ENCODE measurements around the gene HERC4. TPM values are rescaled to one million over a fixed set of nuclear protein-coding genes. Genes with fewer than 3 reads are reported as not detected.

Gene HERC4
- total RNA-seq, 1 donor from 2014 or later, result 15.0 TPM

DNA sequence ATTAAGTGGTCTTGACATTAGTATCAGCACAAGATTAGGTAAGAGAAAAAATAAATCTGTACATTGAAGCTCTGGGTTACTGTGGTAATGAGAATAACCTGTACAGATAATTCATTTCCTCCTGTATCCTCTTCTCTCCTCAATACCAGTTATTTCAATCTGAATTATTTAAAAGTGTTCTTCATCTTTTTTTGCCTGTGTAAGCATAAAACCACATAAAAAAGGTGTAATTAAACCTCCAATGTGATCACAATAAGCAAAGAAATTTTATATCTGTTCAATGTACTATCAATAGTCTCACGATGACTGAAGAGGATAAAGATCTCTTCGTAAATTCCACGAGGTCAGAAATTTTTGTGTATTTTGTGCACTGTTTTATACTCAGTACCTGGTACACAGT is 33.0 kb upstream of the HERC4 start:
- TF ChIP-seq, protein P1, sequence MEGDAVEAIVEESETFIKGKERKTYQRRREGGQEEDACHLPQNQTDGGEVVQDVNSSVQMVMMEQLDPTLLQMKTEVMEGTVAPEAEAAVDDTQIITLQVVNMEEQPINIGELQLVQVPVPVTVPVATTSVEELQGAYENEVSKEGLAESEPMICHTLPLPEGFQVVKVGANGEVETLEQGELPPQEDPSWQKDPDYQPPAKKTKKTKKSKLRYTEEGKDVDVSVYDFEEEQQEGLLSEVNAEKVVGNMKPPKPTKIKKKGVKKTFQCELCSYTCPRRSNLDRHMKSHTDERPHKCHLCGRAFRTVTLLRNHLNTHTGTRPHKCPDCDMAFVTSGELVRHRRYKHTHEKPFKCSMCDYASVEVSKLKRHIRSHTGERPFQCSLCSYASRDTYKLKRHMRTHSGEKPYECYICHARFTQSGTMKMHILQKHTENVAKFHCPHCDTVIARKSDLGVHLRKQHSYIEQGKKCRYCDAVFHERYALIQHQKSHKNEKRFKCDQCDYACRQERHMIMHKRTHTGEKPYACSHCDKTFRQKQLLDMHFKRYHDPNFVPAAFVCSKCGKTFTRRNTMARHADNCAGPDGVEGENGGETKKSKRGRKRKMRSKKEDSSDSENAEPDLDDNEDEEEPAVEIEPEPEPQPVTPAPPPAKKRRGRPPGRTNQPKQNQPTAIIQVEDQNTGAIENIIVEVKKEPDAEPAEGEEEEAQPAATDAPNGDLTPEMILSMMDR (IDR thresholded peaks at IDR 0.05), result no peak
- Histone ChIP-seq H3K4me1 (no peaks in the 10 kb centered on the region), H3K27ac (no peak overlapping the region), H3K4me3 (no peak overlapping the region), H3K9me3 (no peaks in the 10 kb centered on the region), H3K36me3 (no peaks in the 10 kb centered on the region), H3K27me3 (no peaks in the 10 kb centered on the region)
- intact Hi-C loops (cut with DNase I), result no loop called here
- no peak for DNase-seq (ENCODE audit: low spot score in 2 of 2)

GRCh38 chr10:68107651-68108050 is 32.6 kb upstream of the HERC4 start:
- no peaks in the 10 kb centered on the region for H3K4me1 ChIP-seq
- intact Hi-C loops (cut with DNase I), result no loop called here
- no peaks in the 10 kb centered on the region for H3K9me3 ChIP-seq
- H3K27ac ChIP-seq, result no peak overlapping the region
- DNase-seq (ENCODE audit: low spot score in 2 of 2), result no peak
- no peak overlapping the region for H3K4me3 ChIP-seq
- TF ChIP-seq, protein P1 (IDR thresholded peaks at IDR 0.05), result no peak
- no peaks in the 10 kb centered on the region for H3K27me3 ChIP-seq
- H3K36me3 ChIP-seq, result no peaks in the 10 kb centered on the region

DNA sequence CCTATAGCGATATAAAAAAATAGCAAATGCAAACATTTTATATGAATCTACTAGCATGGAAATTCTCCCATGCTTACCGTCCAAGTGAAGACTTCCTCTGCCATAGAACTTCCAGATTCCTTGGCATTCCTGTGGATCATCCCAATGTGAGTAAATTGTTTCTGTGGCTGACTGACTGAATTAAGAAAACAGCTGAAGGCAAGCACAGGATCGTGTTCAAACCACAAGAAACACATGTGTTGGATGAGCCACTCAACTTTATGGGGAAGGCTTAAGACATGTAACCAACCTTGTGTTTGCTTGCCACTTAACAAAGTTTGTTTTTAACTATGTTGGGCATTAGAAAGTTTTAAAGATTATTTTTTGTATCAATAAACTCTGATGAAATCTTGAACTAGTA is 31.6 kb upstream of the HERC4 start:
- no peaks in the 10 kb centered on the region for H3K4me1 ChIP-seq
- TF ChIP-seq, protein P1 (IDR thresholded peaks at IDR 0.05), result no peak
- intact Hi-C loops (cut with DNase I), result no loop called here
- no peak overlapping the region for H3K27ac ChIP-seq
- H3K4me3 ChIP-seq, result no peak overlapping the region
- H3K36me3 ChIP-seq, result no peaks in the 10 kb centered on the region
- no peaks in the 10 kb centered on the region for H3K9me3 ChIP-seq
- no peak for DNase-seq (ENCODE audit: low spot score in 2 of 2)
- H3K27me3 ChIP-seq, result no peaks in the 10 kb centered on the region

GRCh38 chr10:68105820-68106219 is 30.7 kb upstream of the HERC4 start:
- no peaks in the 10 kb centered on the region for H3K27me3 ChIP-seq
- H3K9me3 ChIP-seq, result no peaks in the 10 kb centered on the region
- intact Hi-C loops (cut with DNase I), result no loop called here
- no peak overlapping the region for H3K4me3 ChIP-seq
- H3K4me1 ChIP-seq, result no peaks in the 10 kb centered on the region
- DNase-seq (ENCODE audit: low spot score in 2 of 2), result no peak
- TF ChIP-seq, protein P1 (IDR thresholded peaks at IDR 0.05), result no peak
- H3K36me3 ChIP-seq, result no peaks in the 10 kb centered on the region
- no peak overlapping the region for H3K27ac ChIP-seq

DNA sequence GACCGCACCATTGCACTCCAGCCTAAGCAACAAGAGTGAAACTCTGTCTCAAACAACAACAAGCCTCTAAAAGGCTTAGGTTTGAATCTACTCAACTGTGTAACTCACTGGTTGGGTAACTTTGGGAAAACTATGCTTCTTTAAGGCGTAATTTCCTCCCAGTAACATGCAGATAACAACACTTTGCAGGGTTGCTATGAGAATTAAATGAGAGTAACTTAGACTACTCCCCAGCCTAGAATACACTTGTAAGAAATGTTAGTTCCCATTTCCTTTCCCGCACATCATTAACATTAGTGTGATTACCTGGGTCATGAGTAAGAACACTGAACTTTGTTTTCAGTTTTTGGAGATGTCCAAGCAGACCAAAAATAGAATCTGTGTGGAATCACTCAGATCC is 28.8 kb upstream of the HERC4 start:
- DNase-seq (ENCODE audit: low spot score in 2 of 2), result no peak
- H3K27me3 ChIP-seq, result no peaks in the 10 kb centered on the region
- no peaks in the 10 kb centered on the region for H3K9me3 ChIP-seq
- intact Hi-C loops (cut with DNase I), result no loop called here
- H3K36me3 ChIP-seq, result no peaks in the 10 kb centered on the region
- no peaks in the 10 kb centered on the region for H3K4me1 ChIP-seq
- TF ChIP-seq, protein P1 (IDR thresholded peaks at IDR 0.05), result no peak
- no peak overlapping the region for H3K27ac ChIP-seq
- H3K4me3 ChIP-seq, result no peak overlapping the region

- intact Hi-C loops (cut with DNase I), result no loop called here
- no peaks in the 10 kb centered on the region for H3K36me3 ChIP-seq
- no peak for DNase-seq (ENCODE audit: low spot score in 2 of 2)
- H3K4me3 ChIP-seq, result no peak overlapping the region
- no peaks in the 10 kb centered on the region for H3K9me3 ChIP-seq
- no peak overlapping the region for H3K27ac ChIP-seq
- TF ChIP-seq, protein P1 (IDR thresholded peaks at IDR 0.05), result no peak
- no peaks in the 10 kb centered on the region for H3K4me1 ChIP-seq
- no peaks in the 10 kb centered on the region for H3K27me3 ChIP-seq
Observed at GRCh38 chr10:68103261-68103878, 28.3 kb upstream of the HERC4 start.
